ENCODE measurements around the gene KANSL1.
"Not testable (repeated sequence)": the region's sequence is repeated elsewhere in the genome, so short reads cannot be mapped to it uniquely, and the experiment has no call there.

DNA sequence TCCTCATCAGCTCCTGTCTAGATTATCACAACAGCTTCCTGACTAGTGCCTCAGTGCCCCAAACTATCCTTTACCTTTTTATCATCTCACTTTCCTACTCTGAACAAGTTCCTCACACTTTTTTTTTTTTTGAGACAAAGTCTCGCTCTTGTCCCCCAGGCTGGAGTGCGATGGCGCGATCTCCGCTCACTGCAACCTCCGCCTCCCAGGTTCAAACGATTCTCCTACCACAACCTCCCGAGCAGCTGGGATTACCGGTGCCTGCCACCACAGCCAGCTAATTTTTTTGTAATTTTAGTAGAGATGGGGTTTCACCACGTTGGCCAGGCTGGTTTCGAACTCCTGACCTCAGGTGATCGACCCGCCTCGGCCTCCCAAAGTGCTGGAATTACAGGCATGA lies 11.9 kb downstream of the KANSL1 start:
- not testable (repeated sequence) for TF ChIP-seq CTCF (conservative IDR thresholded peaks at IDR 0.05); ZFX (IDR thresholded peaks at IDR 0.05)
